ENCODE measurements around the gene RANBP17.
A peak's percentile ranks its signal among the peaks of the same experiment; 100 is the strongest.
"Not testable (repeated sequence)": the region's sequence is repeated elsewhere in the genome, so short reads cannot be mapped to it uniquely, and the experiment has no call there.

The RANBP17 gene

GRCh38 chr5:171297941-171298340 lies 436.1 kb downstream of the RANBP17 start:
- not testable (repeated sequence) for DNase-seq (ENCODE audit: low read depth)

- no peak for DNase-seq (ENCODE audit: low read depth)
Measured at GRCh38 chr5:171299228-171299627, 437.4 kb downstream of the RANBP17 start.

GRCh38 chr5:171299851-171300250 lies 438.0 kb downstream of the RANBP17 start:
- no peak for DNase-seq (ENCODE audit: low read depth)

GRCh38 chr5:171300358-171300757 lies 438.5 kb downstream of the RANBP17 start:
- no peak for DNase-seq (ENCODE audit: low read depth)

- no peak for DNase-seq (ENCODE audit: low read depth)
Measured at GRCh38 chr5:171306166-171306565, 444.3 kb downstream of the RANBP17 start.

GRCh38 chr5:171306781-171307591 lies 445.2 kb downstream of the RANBP17 start:
- DNase-seq (ENCODE audit: low read depth): no peak

GRCh38 chr5:171307789-171308452 lies 446.1 kb downstream of the RANBP17 start:
- no peak for DNase-seq (ENCODE audit: low read depth)

- DNase-seq (ENCODE audit: low read depth): no peak
Measured at GRCh38 chr5:171308453-171309275, 446.8 kb downstream of the RANBP17 start, which contains the start of gene TLX3. Gene TLX3 (plus strand): TSS chr5:171309248. CDS start chr5:171309366, 118 bp downstream.

- DNase-seq (ENCODE audit: low read depth): no peak
Measured at GRCh38 chr5:171309276-171310211, 447.7 kb downstream of the RANBP17 start.

- DNase-seq (ENCODE audit: low read depth): peak; percentile 44
Measured at GRCh38 chr5:171310212-171310818, 448.5 kb downstream of the RANBP17 start.

- no peak for DNase-seq (ENCODE audit: low read depth)
Measured at GRCh38 chr5:171310819-171311321, 449.1 kb downstream of the RANBP17 start.

- no peak for DNase-seq (ENCODE audit: low read depth)
Measured at GRCh38 chr5:171311322-171312077, 449.7 kb downstream of the RANBP17 start.

- no peak for DNase-seq (ENCODE audit: low read depth)
Measured at GRCh38 chr5:171312129-171312974, 450.5 kb downstream of the RANBP17 start.

- DNase-seq (ENCODE audit: low read depth): no peak
Measured at GRCh38 chr5:171313481-171314206, 451.8 kb downstream of the RANBP17 start.

- DNase-seq (ENCODE audit: low read depth): no peak
Measured at GRCh38 chr5:171314728-171315385, 453.0 kb downstream of the RANBP17 start.

GRCh38 chr5:171315386-171315891 lies 453.6 kb downstream of the RANBP17 start:
- DNase-seq (ENCODE audit: low read depth): no peak

GRCh38 chr5:171315925-171316257 lies 454.1 kb downstream of the RANBP17 start:
- no peak for DNase-seq (ENCODE audit: low read depth)

Measured in activated T-cell treated with anti-CD3 and anti-CD28 coated beads for 48 hours (primary cell).